Measurements from ENCODE around the gene ZNF580.

DNA sequence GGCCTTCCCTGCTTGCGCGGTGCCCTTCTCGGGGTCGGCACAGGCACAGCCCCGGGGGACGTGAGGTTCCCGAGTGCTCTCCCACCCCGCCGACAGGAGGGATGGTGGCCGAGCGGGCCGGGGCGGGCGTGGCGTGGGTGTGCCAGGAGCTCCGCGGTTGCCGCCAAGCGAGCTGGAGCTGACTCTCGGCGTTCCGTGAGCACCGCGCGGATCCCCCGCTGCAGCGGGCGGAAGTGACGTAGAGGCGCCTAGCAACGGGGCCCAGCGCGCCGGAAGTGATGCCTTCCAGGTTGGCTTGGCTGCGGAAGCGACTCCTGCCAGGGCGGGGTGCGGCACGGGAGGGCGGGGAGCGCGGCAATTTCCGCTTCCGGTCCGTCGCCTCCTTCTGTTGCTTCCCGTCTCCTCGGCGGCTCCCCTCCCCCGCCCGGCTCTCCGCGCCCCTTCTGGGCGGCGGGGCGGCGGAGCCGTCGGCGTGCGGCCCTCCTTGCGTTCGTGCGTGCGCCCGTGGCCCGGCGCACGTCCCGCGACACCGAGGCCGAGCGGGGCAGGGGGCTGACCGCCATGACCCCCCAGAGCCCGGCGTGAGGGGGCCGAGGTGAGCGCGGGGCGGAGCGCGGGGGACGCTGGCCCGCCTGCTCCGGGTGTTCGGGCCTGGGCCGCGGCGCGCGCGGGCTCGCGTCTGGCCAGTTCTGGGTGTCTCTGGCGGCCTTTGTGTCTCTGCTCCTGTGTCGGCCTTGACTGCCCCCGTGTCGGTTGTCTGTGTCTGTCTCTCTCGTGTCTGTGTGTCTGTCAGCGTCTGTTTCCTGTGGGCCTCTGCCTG lies 34.2 kb downstream of the ZNF580 start, which contains the start of gene EPN1:
- TF ChIP-seq JUN (CRISPR knock-in tag; IDR thresholded peaks at IDR 0.05) (peak; percentile 48; the same call in 1 of the 2 replicates), NR3C1 (CRISPR knock-in tag; conservative IDR thresholded peaks at IDR 0.05; ENCODE audit: low read depth) (no peak), ZNF219 (CRISPR knock-in tag; IDR thresholded peaks at IDR 0.05; ENCODE audit: borderline replicate concordance) (no peak)
- TF ChIP-seq, protein P1, sequence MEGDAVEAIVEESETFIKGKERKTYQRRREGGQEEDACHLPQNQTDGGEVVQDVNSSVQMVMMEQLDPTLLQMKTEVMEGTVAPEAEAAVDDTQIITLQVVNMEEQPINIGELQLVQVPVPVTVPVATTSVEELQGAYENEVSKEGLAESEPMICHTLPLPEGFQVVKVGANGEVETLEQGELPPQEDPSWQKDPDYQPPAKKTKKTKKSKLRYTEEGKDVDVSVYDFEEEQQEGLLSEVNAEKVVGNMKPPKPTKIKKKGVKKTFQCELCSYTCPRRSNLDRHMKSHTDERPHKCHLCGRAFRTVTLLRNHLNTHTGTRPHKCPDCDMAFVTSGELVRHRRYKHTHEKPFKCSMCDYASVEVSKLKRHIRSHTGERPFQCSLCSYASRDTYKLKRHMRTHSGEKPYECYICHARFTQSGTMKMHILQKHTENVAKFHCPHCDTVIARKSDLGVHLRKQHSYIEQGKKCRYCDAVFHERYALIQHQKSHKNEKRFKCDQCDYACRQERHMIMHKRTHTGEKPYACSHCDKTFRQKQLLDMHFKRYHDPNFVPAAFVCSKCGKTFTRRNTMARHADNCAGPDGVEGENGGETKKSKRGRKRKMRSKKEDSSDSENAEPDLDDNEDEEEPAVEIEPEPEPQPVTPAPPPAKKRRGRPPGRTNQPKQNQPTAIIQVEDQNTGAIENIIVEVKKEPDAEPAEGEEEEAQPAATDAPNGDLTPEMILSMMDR (IDR thresholded peaks at IDR 0.05): no peak

Measured in WTC11 (cell line).